Measurements from ENCODE around the gene ADAMTS1. TPM values are rescaled to one million over a fixed set of nuclear protein-coding genes. Genes with fewer than 3 reads are reported as not detected.
"Not testable (repeated sequence)": the region's sequence is repeated elsewhere in the genome, so short reads cannot be mapped to it uniquely, and the experiment has no call there.

The ADAMTS1 gene
- 59.3 TPM for total RNA-seq
- long read RNA-seq, full-length matches to known transcripts: 88 of 98 reads
- long read RNA-seq, partial matches to known transcripts: 5 of 98 reads
- long read RNA-seq, other reads (novel, unspliced or antisense): 5 of 98 reads

DNA sequence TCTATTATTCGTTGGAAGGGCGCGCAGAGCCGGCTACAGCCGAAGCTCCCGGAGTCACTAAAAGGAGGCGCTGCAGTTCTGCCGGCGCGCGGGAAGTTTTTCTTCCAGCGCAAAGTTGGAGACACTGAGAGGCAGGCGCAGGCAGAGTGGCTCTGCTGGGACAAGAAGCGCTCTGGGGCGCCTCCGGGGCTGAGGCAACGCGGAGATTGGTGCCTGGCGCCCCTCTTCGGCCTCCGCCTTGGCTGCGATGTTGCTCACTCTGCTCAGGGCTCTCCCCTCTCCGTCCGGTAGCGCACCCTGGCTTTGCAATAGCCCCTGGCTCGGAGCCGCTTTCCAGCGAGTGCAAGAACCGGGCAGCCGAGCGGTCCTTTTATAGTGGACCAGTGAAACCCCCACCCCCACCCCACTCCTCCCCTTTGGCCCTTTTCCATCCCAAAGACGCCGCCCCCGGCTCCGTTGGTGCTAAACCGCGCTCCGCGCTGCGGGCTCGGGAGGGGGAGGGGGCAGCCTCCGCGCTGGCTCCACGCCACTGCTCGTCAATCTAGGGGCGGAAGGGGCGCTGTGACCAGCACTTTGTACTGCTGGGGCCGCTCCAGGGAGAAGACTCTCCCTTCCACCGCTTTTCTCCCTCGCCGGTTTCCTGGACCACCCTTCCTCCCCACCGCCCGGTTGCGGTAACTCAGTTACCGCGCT lies at the start of gene ADAMTS1:
TSS of gene ADAMTS1 (minus strand) at position 344 of the 693 bp plus-strand sequence. CDS start 455 bp downstream, outside the sequence.
- intact Hi-C loops (cut with DNase I): loop anchor here (5.0 kb wide), 3 partner anchors 722 to 1677 kb away; no protein-coding TSS in a partner anchor
- ATAC-seq (peak; percentile 74), DNase-seq (ENCODE audit: missing footprints) (peak; percentile 94)

- intact Hi-C loops (cut with DNase I): no loop called here
- no peak for DNase-seq (ENCODE audit: missing footprints)
- no peak for ATAC-seq
These were observed 46.9 kb upstream of the ADAMTS1 start for GRCh38 chr21:26892151-26892550.

GRCh38 chr21:26888931-26889330 lies 43.7 kb upstream of the ADAMTS1 start:
- DNase-seq (ENCODE audit: missing footprints): no peak
- intact Hi-C loops (cut with DNase I): no loop called here
- no peak for ATAC-seq

GRCh38 chr21:26888256-26888655 lies 43.0 kb upstream of the ADAMTS1 start:
- ATAC-seq (no peak), DNase-seq (ENCODE audit: missing footprints) (no peak)
- intact Hi-C loops (cut with DNase I): no loop called here

DNA sequence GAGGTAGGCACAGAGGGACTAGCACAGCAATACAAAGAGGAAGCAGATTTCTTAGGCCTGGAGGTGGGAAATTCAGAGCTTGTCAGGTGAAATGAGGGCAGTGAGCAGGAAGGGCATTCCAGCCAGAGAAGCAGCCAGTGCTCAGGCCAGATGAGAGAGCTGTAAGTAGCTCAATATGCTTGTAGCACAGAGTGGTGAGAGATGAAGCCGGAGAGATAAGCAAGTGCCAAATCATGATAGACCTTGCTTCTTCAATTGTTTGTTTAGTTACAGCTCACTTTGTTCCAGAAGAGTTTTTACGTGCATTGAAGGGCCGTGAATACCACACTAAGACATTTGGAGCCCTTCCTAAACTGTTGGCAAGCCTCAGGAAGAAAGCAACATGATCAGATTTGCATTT lies 42.0 kb upstream of the ADAMTS1 start:
- DNase-seq (ENCODE audit: missing footprints) (no peak), ATAC-seq (no peak)
- intact Hi-C loops (cut with DNase I): no loop called here

DNA sequence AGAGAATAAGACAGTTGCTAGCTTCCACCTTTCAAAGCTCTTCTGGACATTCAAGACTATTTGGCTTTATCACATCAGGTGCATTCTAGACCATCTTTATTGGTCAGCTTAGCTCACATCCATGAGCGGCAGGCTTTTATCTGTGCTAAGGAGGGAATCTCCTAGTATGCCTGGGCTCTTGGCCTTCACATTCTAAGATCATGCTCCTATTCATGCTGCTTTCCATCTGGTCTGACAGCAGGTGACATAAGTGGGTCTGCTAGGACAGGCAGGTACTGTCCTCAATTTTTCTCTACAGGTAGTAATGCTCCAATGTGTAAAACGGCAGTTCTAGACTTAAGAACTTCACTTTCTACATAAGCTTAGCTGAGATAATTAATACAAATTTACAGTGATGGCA lies 39.2 kb upstream of the ADAMTS1 start:
- DNase-seq (ENCODE audit: missing footprints): no peak
- intact Hi-C loops (cut with DNase I): no loop called here
- ATAC-seq: no peak

DNA sequence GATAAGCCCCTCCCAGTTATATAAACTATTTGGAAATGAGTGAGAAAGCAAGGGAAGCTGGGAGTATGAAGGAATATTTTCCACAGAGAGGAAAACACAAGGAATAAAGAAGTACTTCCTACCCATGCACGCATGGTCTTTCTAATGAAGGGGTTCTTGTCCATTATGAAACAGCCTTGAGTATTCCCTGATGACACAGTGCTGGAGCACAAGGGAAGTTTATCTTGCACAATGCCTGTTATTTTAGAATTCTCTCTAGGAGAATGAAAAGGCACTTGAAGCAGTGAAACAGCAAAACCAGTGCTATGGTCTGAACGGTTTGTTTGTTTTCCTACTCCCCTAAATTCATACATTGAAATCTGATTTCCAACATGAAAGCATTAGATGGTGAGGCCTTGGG lies 38.6 kb upstream of the ADAMTS1 start:
- intact Hi-C loops (cut with DNase I): no loop called here
- ATAC-seq: peak; percentile 84
- no peak for DNase-seq (ENCODE audit: missing footprints)

- intact Hi-C loops (cut with DNase I): no loop called here
- ATAC-seq (no peak), DNase-seq (ENCODE audit: missing footprints) (no peak)
These were observed 36.5 kb upstream of the ADAMTS1 start for GRCh38 chr21:26881504-26882228.

- intact Hi-C loops (cut with DNase I): no loop called here
- ATAC-seq (no peak), DNase-seq (ENCODE audit: missing footprints) (no peak)
These were observed 31.8 kb upstream of the ADAMTS1 start for GRCh38 chr21:26877018-26877417.

DNA sequence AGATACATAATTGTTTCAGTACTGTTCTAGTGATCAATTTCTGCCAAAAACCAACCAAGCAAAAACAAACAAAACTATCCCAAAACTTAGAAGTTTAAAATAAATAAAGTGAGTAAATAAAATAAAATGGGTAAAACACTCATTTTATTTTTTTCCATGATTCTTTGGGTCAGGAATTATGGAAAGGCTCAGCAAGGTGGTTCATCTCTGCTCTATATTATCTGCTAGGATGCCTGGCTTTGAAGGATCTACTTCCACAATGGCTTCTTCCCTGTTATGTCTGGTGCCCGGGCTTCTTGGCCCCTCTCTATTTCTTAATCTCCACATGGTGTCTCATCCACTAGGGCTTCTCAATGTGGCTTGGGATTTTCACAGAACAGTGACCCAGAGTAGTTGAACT lies 29.1 kb upstream of the ADAMTS1 start:
- no peak for DNase-seq (ENCODE audit: missing footprints)
- intact Hi-C loops (cut with DNase I): no loop called here

DNA sequence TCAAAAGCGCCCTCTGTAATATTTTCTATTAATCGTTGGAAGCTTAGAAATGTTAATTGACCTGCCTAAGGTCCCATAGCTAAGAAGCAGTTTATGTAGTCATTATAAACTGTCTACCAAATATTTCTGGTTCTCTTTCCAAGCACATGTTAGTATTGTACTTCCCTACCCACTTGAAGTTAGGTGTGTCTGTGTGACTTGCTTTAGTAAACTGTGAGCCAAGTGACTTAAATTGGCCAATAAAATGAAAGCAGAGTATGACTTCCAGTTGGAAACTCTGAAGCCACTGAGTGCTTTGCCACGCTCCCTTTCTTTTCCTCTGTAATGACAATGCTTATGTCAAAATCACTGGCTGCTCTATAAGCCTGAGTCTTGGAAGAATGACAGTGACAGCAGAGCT lies 20.6 kb upstream of the ADAMTS1 start:
- intact Hi-C loops (cut with DNase I): no loop called here
- no peak for ATAC-seq
- DNase-seq (ENCODE audit: missing footprints): no peak

More for the DNA sequence above, 29.1 kb upstream of the ADAMTS1 start:
- ATAC-seq: no peak

- ATAC-seq; DNase-seq (ENCODE audit: missing footprints); intact Hi-C loops (cut with DNase I): not testable (repeated sequence)
These were observed 11.7 kb upstream of the ADAMTS1 start for GRCh38 chr21:26856871-26857350.

- DNase-seq (ENCODE audit: missing footprints): peak; percentile 64
- intact Hi-C loops (cut with DNase I); ATAC-seq: not testable (repeated sequence)
These were observed 9.5 kb upstream of the ADAMTS1 start for GRCh38 chr21:26854695-26855094.

GRCh38 chr21:26852423-26852822 lies 7.2 kb upstream of the ADAMTS1 start:
- intact Hi-C loops (cut with DNase I): no loop called here
- no peak for DNase-seq (ENCODE audit: missing footprints)
- no peak for ATAC-seq

DNA sequence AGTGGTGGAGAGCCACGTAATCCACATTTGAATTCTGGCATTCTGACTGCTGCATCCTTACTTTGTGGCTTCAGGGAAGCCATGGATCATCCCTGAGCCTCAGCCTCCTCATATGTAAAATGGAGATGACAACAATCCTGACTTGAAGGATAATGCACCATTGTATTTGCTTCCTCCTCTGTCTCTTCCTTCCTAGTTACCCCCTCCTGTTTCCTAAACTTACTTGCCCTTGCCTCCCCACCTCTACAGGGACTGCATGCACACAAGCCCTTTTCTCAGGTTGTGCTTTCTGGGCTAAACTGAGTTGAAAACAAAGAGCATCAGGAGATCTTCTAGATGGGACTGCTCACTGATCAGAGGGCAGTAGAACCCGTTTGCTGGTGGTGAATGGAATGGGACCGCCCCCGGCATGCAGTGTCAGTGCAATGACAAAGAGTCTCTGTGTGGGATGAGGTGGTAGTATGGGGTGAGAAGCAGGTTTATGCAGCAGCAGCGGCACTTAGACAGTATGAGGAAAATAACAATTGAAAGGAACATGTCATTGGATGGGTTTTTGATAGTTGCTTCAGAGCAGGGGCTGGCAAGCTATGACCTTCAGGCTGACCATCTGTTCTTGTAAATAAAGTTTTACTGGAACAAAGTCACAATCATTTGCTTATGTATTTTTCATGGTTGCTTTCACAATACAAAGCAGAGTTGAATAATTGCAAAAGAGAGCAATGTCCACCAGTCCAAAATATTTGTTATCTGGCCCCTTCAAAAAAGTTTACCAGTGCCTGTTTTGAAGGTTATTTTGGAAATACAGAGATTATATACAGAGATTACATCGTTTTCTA lies 6.1 kb upstream of the ADAMTS1 start:
- ATAC-seq (no peak), DNase-seq (ENCODE audit: missing footprints) (no peak)
- intact Hi-C loops (cut with DNase I): no loop called here

- DNase-seq (ENCODE audit: missing footprints): no peak
- ATAC-seq: no peak
- intact Hi-C loops (cut with DNase I): loop anchor here (1.0 kb wide), 1 partner anchor 851 kb away; no protein-coding TSS in a partner anchor
These were observed 5.0 kb upstream of the ADAMTS1 start for GRCh38 chr21:26850116-26850643.

GRCh38 chr21:26849428-26850115 lies 4.4 kb upstream of the ADAMTS1 start:
- no peak for DNase-seq (ENCODE audit: missing footprints)

GRCh38 chr21:26847921-26848320 lies 2.7 kb upstream of the ADAMTS1 start:
- no peak for DNase-seq (ENCODE audit: missing footprints)
- intact Hi-C loops (cut with DNase I): loop anchor here (1.0 to 5.0 kb wide), 5 partner anchors 719 to 1897 kb away; no protein-coding TSS in a partner anchor
- no peak for ATAC-seq

More at GRCh38 chr21:26849428-26850115, 4.4 kb upstream of the ADAMTS1 start:
- no peak for ATAC-seq
- intact Hi-C loops (cut with DNase I): loop anchor here (1.0 to 5.0 kb wide), 5 partner anchors 718 to 1673 kb away; no protein-coding TSS in a partner anchor

All from Right ventricle myocardium inferior (tissue), 1 donor.